K562 (cell line): ENCODE data around the gene NUPR1. TPM values are rescaled to one million over a fixed set of nuclear protein-coding genes. Genes with fewer than 3 reads are reported as not detected.

Source experiments
- CHD4 ChIP-seq: fragments of 200-600 bp; sonication (generic); IDR thresholded peaks from 3 replicates; pipeline ENCODE4 v1.6.1; 2012; ENCODE audit warnings: low read depth, mild to moderate bottlenecking, mixed read lengths, low read length, inconsistent platforms; ENCODE audit not compliant: insufficient read depth, insufficient replicate concordance, poor library complexity, severe bottlenecking
- EHMT2 ChIP-seq: fragments of 450-650 bp; IDR thresholded peaks from 2 replicates; pipeline ENCODE4 v1.6.1; 2018; ENCODE audit warnings: antibody characterized with exemption
- HDAC6 ChIP-seq: IDR thresholded peaks from 2 replicates; pipeline ENCODE4 v1.6.1; 2012; ENCODE audit warnings: low read depth, mild to moderate bottlenecking, control low read depth, inconsistent platforms, low read length, moderate library complexity
- KAT7 ChIP-seq: sonication (generic); formaldehyde crosslinking; IDR thresholded peaks from 2 replicates; pipeline ENCODE4 v1.8.0; 2022; ENCODE audit warnings: missing genetic modification reagents, mild to moderate bottlenecking, borderline replicate concordance
- MXI1 ChIP-seq: IDR thresholded peaks from 2 replicates; pipeline ENCODE4 v1.6.1; 2011; ENCODE audit warnings: low read depth, mild to moderate bottlenecking, improper control_type of control experiment, low read length
- NR3C1 ChIP-seq: sonication (generic); formaldehyde crosslinking; IDR thresholded peaks from 2 replicates; pipeline ENCODE4 v1.8.1; 2022; ENCODE audit warnings: missing genetic modification reagents
- RAD21 ChIP-seq, 2 experiments: fragments of 250-450 bp in 1 of 2; fragments of 450-650 bp in 1 of 2; sonication (Bioruptor Pico) in 1 of 2; formaldehyde crosslinking in 1 of 2; IDR thresholded peaks in 1 of 2; conservative IDR thresholded peaks in 1 of 2; 2 replicates each; pipeline versions ENCODE4 v1.4.0 to v1.8.0; 2020 to 2022; ENCODE audit warnings: mild to moderate bottlenecking in 2 of 2, moderate library complexity in 1 of 2
- RBM17 ChIP-seq: fragments of 200-400 bp; formaldehyde crosslinking; IDR thresholded peaks from 2 replicates; pipeline ENCODE4 v1.6.1; 2017; ENCODE audit warnings: low read depth, mild to moderate bottlenecking, low read length, borderline replicate concordance
- RBM22 ChIP-seq: fragments of 200-400 bp; formaldehyde crosslinking; IDR thresholded peaks from 2 replicates; pipeline ENCODE4 v1.6.1; 2018; ENCODE audit warnings: low read length, low read depth; ENCODE audit not compliant: poor library complexity, severe bottlenecking
- TCF7L2 ChIP-seq: fragments of 150-350 bp; IDR thresholded peaks from 2 replicates; pipeline ENCODE4 v1.6.1; 2016; ENCODE audit warnings: low read depth, mild to moderate bottlenecking, low read length, moderate library complexity
- ZC3H11A ChIP-seq: IDR thresholded peaks from 2 replicates; pipeline ENCODE4 v1.6.1; 2012; ENCODE audit warnings: low read depth, low read length, improper control_type of control experiment
- ZNF75A ChIP-seq: fragments of 450-650 bp; formaldehyde crosslinking; IDR thresholded peaks from 2 replicates; pipeline ENCODE4 v1.4.0; 2020; ENCODE audit warnings: mild to moderate bottlenecking
- polyA plus RNA-seq, 8 experiments: library from polyadenylated mRNA; depleted of rRNA in 4 of 8; stranded (reverse) in 5 of 8; unstranded in 3 of 8; fragments of >200 nt; fragmentation: Nextera tagmentation in 2 of 8; fragmentation: Illumina TruSeq in 1 of 8; extraction: Ambion mirVana in 2 of 8; extraction: Trizol in 1 of 8; gene quantifications; 2 replicates each; pipeline versions ENCODE4 v1.2.1 to v1.2.3, GENCODE V29; 2011 to 2014; ENCODE audit warnings: inconsistent platforms in 1 of 8, missing spikeins in 1 of 8
- total RNA-seq, 7 experiments: library from RNA; depleted of rRNA in 6 of 7; stranded (reverse); fragments of >200 nt in 6 of 7; fragmentation: Illumina TruSeq in 2 of 7; extraction: Trizol in 2 of 7; gene quantifications; 2 replicates each; pipeline versions ENCODE4 v1.2.1 to v1.2.3, GENCODE V29; 2011 to 2021; ENCODE audit warnings: low replicate concordance in 1 of 7
- TF ChIP-seq, protein P1 (sequence below): sonication (generic); formaldehyde crosslinking; IDR thresholded peaks from 2 replicates; pipeline ENCODE4 v1.4.0; 2020; ENCODE audit warnings: mild to moderate bottlenecking, missing genetic modification reagents
- TF ChIP-seq, protein P2 (sequence below), 2 experiments: fragments of 450-650 bp; IDR thresholded peaks; 2 replicates each; pipeline ENCODE4 v1.6.1; 2016
- TF ChIP-seq, protein P3 (sequence below): fragments of 450-650 bp; IDR thresholded peaks from 2 replicates; pipeline ENCODE4 v1.6.1; 2018; ENCODE audit not compliant: partially characterized antibody
- TF ChIP-seq, protein P4 (sequence below): fragments of 450-650 bp; IDR thresholded peaks from 2 replicates; pipeline ENCODE4 v1.7.1; 2018; ENCODE audit warnings: mild to moderate bottlenecking, low read depth; ENCODE audit not compliant: partially characterized antibody

NUPR1 gene
- total and polyA plus RNA-seq, 9 of the 15 experiments (the other 6 are each of a cell fraction or from before 2014, with no cell fraction given), result 0.07 to 1.5 (median 0.27) TPM

DNA sequence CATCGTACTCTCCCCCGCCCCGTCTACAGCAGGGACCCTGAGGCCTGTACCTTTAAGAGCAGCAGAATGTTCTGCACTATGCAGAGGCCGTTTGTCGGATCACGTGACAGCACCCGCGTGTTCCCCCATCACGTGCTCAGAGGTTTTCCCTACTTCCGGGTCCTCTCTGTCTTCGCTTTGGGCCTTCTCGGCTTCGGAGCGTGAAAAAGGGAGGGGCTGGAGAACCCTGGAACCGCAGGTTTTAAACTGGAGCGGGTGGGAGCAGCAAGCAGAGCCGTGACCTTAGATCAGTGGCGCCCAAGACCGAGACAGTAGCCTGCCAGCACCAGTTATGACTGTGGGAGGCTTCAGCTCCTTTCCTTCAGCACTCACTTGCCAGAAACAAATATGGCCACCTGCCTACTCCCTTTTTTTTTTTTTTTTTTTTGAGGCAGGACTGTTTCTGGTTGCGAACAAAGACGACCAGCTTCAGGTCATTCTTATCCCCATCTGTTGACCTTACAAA, 46.8 kb downstream of the NUPR1 start, which contains the start of gene CLN3 (continued):
- TF ChIP-seq, protein P1, sequence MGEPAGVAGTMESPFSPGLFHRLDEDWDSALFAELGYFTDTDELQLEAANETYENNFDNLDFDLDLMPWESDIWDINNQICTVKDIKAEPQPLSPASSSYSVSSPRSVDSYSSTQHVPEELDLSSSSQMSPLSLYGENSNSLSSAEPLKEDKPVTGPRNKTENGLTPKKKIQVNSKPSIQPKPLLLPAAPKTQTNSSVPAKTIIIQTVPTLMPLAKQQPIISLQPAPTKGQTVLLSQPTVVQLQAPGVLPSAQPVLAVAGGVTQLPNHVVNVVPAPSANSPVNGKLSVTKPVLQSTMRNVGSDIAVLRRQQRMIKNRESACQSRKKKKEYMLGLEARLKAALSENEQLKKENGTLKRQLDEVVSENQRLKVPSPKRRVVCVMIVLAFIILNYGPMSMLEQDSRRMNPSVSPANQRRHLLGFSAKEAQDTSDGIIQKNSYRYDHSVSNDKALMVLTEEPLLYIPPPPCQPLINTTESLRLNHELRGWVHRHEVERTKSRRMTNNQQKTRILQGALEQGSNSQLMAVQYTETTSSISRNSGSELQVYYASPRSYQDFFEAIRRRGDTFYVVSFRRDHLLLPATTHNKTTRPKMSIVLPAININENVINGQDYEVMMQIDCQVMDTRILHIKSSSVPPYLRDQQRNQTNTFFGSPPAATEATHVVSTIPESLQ (CRISPR knock-in tag), result no peak
- TF ChIP-seq RAD21 (CRISPR knock-in tag; conservative IDR thresholded peaks at IDR 0.05 in 1 of 2, IDR thresholded peaks at IDR 0.05 in 1 of 2) (no peak), HDAC6 (no peak), CHD4 (no peak), NR3C1 (CRISPR knock-in tag) (no peak), EHMT2 (no peak; the same call in 1 of the 2 replicates), MXI1 (no peak), KAT7 (no peak), ZNF75A (no peak), TCF7L2 (no peak), RBM22 (no peak), RBM17 (no peak), ZC3H11A (no peak)
- TF ChIP-seq, protein P2, sequence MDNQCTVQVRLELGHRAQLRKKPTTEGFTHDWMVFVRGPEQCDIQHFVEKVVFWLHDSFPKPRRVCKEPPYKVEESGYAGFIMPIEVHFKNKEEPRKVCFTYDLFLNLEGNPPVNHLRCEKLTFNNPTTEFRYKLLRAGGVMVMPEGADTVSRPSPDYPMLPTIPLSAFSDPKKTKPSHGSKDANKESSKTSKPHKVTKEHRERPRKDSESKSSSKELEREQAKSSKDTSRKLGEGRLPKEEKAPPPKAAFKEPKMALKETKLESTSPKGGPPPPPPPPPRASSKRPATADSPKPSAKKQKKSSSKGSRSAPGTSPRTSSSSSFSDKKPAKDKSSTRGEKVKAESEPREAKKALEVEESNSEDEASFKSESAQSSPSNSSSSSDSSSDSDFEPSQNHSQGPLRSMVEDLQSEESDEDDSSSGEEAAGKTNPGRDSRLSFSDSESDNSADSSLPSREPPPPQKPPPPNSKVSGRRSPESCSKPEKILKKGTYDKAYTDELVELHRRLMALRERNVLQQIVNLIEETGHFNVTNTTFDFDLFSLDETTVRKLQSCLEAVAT (IDR thresholded peaks at IDR 0.05), result 0 out of 4 replicates have a peak, but pooled peaks of 1 of the 2 experiments have one; percentile 19
- TF ChIP-seq, protein P3, sequence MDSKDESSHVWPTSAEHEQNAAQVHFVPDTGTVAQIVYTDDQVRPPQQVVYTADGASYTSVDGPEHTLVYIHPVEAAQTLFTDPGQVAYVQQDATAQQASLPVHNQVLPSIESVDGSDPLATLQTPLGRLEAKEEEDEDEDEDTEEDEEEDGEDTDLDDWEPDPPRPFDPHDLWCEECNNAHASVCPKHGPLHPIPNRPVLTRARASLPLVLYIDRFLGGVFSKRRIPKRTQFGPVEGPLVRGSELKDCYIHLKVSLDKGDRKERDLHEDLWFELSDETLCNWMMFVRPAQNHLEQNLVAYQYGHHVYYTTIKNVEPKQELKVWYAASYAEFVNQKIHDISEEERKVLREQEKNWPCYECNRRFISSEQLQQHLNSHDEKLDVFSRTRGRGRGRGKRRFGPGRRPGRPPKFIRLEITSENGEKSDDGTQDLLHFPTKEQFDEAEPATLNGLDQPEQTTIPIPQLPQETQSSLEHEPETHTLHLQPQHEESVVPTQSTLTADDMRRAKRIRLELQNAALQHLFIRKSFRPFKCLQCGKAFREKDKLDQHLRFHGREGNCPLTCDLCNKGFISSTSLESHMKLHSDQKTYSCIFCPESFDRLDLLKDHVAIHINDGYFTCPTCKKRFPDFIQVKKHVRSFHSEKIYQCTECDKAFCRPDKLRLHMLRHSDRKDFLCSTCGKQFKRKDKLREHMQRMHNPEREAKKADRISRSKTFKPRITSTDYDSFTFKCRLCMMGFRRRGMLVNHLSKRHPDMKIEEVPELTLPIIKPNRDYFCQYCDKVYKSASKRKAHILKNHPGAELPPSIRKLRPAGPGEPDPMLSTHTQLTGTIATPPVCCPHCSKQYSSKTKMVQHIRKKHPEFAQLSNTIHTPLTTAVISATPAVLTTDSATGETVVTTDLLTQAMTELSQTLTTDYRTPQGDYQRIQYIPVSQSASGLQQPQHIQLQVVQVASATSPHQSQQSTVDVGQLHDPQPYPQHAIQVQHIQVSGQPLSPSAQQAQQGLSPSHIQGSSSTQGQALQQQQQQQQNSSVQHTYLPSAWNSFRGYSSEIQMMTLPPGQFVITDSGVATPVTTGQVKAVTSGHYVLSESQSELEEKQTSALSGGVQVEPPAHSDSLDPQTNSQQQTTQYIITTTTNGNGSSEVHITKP, result no peak
- TF ChIP-seq, protein P4, sequence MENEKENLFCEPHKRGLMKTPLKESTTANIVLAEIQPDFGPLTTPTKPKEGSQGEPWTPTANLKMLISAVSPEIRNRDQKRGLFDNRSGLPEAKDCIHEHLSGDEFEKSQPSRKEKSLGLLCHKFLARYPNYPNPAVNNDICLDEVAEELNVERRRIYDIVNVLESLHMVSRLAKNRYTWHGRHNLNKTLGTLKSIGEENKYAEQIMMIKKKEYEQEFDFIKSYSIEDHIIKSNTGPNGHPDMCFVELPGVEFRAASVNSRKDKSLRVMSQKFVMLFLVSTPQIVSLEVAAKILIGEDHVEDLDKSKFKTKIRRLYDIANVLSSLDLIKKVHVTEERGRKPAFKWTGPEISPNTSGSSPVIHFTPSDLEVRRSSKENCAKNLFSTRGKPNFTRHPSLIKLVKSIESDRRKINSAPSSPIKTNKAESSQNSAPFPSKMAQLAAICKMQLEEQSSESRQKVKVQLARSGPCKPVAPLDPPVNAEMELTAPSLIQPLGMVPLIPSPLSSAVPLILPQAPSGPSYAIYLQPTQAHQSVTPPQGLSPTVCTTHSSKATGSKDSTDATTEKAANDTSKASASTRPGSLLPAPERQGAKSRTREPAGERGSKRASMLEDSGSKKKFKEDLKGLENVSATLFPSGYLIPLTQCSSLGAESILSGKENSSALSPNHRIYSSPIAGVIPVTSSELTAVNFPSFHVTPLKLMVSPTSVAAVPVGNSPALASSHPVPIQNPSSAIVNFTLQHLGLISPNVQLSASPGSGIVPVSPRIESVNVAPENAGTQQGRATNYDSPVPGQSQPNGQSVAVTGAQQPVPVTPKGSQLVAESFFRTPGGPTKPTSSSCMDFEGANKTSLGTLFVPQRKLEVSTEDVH, result peak; percentile 82
